ENCODE data around the gene WDFY3.
"Not testable (repeated sequence)": the region's sequence is repeated elsewhere in the genome, so short reads cannot be mapped to it uniquely, and the experiment has no call there.

The WDFY3 gene

GRCh38 chr4:84852081-84852480 is 114.4 kb downstream of the WDFY3 start:
- DNase-seq (ENCODE audit: low read depth): no peak

GRCh38 chr4:84849051-84849640 is 117.3 kb downstream of the WDFY3 start:
- DNase-seq (ENCODE audit: low read depth): no peak

GRCh38 chr4:84848432-84848831 is 118.1 kb downstream of the WDFY3 start:
- DNase-seq (ENCODE audit: low read depth): no peak

- no peak for DNase-seq (ENCODE audit: low read depth)
These were observed 118.5 kb downstream of the WDFY3 start for GRCh38 chr4:84847978-84848377.

GRCh38 chr4:84846985-84847384 is 119.5 kb downstream of the WDFY3 start:
- no peak for DNase-seq (ENCODE audit: low read depth)

GRCh38 chr4:84841435-84841834 is 125.1 kb downstream of the WDFY3 start:
- no peak for DNase-seq (ENCODE audit: low read depth)

GRCh38 chr4:84837751-84838150 is 128.7 kb downstream of the WDFY3 start:
- no peak for DNase-seq (ENCODE audit: low read depth)

- not testable (repeated sequence) for DNase-seq (ENCODE audit: low read depth)
These were observed 136.9 kb downstream of the WDFY3 start for GRCh38 chr4:84829633-84830032.

- DNase-seq (ENCODE audit: low read depth): no peak
These were observed 139.8 kb downstream of the WDFY3 start for GRCh38 chr4:84826681-84827080.

GRCh38 chr4:84825701-84826341 is 140.7 kb downstream of the WDFY3 start:
- DNase-seq (ENCODE audit: low read depth): no peak

- DNase-seq (ENCODE audit: low read depth): no peak
These were observed 145.4 kb downstream of the WDFY3 start for GRCh38 chr4:84821064-84821463.

- no peak for DNase-seq (ENCODE audit: low read depth)
These were observed 152.3 kb downstream of the WDFY3 start for GRCh38 chr4:84814094-84814750.

GRCh38 chr4:84809946-84810345 is 156.5 kb downstream of the WDFY3 start:
- no peak for DNase-seq (ENCODE audit: low read depth)

- DNase-seq (ENCODE audit: low read depth): no peak
These were observed 158.2 kb downstream of the WDFY3 start for GRCh38 chr4:84808332-84808731.

- not testable (repeated sequence) for DNase-seq (ENCODE audit: low read depth)
These were observed 159.9 kb downstream of the WDFY3 start for GRCh38 chr4:84806541-84806940.

- DNase-seq (ENCODE audit: low read depth): no peak
These were observed 162.4 kb downstream of the WDFY3 start for GRCh38 chr4:84804136-84804535.

- no peak for DNase-seq (ENCODE audit: low read depth)
These were observed 162.8 kb downstream of the WDFY3 start for GRCh38 chr4:84803720-84804119.

- DNase-seq (ENCODE audit: low read depth): no peak
These were observed 163.4 kb downstream of the WDFY3 start for GRCh38 chr4:84803116-84803515.

- DNase-seq (ENCODE audit: low read depth): no peak
These were observed 166.2 kb downstream of the WDFY3 start for GRCh38 chr4:84800256-84800655.

GRCh38 chr4:84799318-84799717 is 167.2 kb downstream of the WDFY3 start:
- no peak for DNase-seq (ENCODE audit: low read depth)

- no peak for DNase-seq (ENCODE audit: low read depth)
These were observed 170.1 kb downstream of the WDFY3 start for GRCh38 chr4:84796394-84796793.

- DNase-seq (ENCODE audit: low read depth): no peak
These were observed 173.9 kb downstream of the WDFY3 start for GRCh38 chr4:84792366-84793301.

All from stimulated activated CD8-positive, alpha-beta memory T cell treated with anti-CD3 and anti-CD28 coated beads, Interleukin-12 subunit alpha, Interleukin-12 subunit beta, amount 100 ng/mL, for 1 hour (primary cell).